Mesodermal cell (in vitro differentiated cells): ENCODE data around the gene GGT5.

Experiments
- H3K27ac ChIP-seq: 2 replicates; pipeline ENCODE4 v1.7.0; 2013; ENCODE audit warnings: mild to moderate bottlenecking, low read depth, low read length, moderate library complexity; ENCODE audit not compliant: severe bottlenecking
- H3K36me3 ChIP-seq: 2 replicates; pipeline ENCODE4 v1.7.1; 2013; ENCODE audit warnings: mild to moderate bottlenecking, low read length, moderate library complexity; ENCODE audit not compliant: control insufficient read depth, insufficient read depth
- H3K4me1 ChIP-seq: one replicate; pipeline ENCODE4 v1.7.1; 2013; ENCODE audit warnings: mild to moderate bottlenecking, low read length; ENCODE audit not compliant: insufficient read depth, control insufficient read depth, poor library complexity, severe bottlenecking
- H3K4me3 ChIP-seq: 2 replicates; pipeline ENCODE4 v1.7.0; 2013; ENCODE audit warnings: low read length, control low read depth, mild to moderate bottlenecking; ENCODE audit not compliant: insufficient read depth, poor library complexity, severe bottlenecking; ENCODE audit errors: extremely low read depth
- H3K9me3 ChIP-seq: 2 replicates; pipeline ENCODE4 v1.7.1; 2013; ENCODE audit warnings: mild to moderate bottlenecking, low read length, moderate library complexity; ENCODE audit not compliant: control insufficient read depth
- WGBS, 2 experiments: methylation state at CpG; one replicate each; pipeline ENCODE4 v1.1.5; 2013; ENCODE audit warnings: missing lambda C conversion rate in 2 of 2; ENCODE audit not compliant: insufficient coverage in 2 of 2; 5-methylcytosine and 5-hydroxymethylcytosine counted together

Gene GGT5

GRCh38 chr22:24189249-24190158 lies 55.4 kb downstream of the GGT5 start:
- H3K4me1 ChIP-seq = peaks cover 7% of the 10 kb centered on the region

DNA sequence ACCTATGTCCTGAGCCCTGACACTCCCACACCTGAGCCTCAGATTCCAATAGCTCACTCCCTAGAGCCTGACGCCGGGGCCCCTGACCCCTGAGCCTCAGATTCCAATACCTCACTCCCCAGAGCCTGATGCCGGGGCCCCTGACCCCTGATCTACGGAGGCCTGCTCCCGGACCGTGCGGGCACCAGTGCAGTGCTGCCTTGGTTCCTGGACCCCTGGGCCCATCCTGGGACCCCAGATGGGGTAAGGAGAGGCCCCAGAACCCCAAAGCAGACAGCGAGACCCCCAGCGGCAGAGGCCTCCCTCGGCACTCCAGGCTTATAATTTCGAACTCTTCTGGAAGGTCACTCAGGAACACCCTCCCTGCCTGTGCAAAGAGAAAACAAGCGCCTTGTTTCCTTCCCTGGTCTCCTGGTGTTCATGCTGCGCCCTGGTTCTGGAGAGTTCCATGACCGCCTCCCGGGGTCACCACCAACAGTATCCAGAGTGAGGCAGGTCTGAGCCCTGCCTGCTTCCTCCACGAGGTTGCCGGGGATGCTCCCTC lies 56.1 kb downstream of the GGT5 start:
- no peak overlapping the region for H3K27ac ChIP-seq
- H3K4me3 ChIP-seq = no peak overlapping the region
- 88 to 98% methylated on average over 15 of the region's 17 CpGs for WGBS, 2 experiments
- H3K9me3 ChIP-seq = no peaks in the 10 kb centered on the region
- H3K36me3 ChIP-seq = no peaks in the 10 kb centered on the region
- H3K4me1 ChIP-seq = peaks cover 7% of the 10 kb centered on the region

More at GRCh38 chr22:24189249-24190158, 55.4 kb downstream of the GGT5 start:
- Histone ChIP-seq H3K27ac (no peak overlapping the region), H3K4me3 (no peak overlapping the region), H3K36me3 (no peaks in the 10 kb centered on the region), H3K9me3 (no peaks in the 10 kb centered on the region)
- 57 to 58% methylated on average over 15 to 18 of the region's 23 CpGs for WGBS, 2 experiments

GRCh38 chr22:24187731-24188644 lies 56.9 kb downstream of the GGT5 start:
- H3K4me3 ChIP-seq = no peak overlapping the region
- H3K9me3 ChIP-seq = no peaks in the 10 kb centered on the region
- H3K36me3 ChIP-seq = no peaks in the 10 kb centered on the region
- WGBS, 2 experiments = 92 to 93% methylated on average over 29 to 35 of the region's 37 CpGs
- peaks cover 7% of the 10 kb centered on the region for H3K4me1 ChIP-seq
- no peak overlapping the region for H3K27ac ChIP-seq

DNA sequence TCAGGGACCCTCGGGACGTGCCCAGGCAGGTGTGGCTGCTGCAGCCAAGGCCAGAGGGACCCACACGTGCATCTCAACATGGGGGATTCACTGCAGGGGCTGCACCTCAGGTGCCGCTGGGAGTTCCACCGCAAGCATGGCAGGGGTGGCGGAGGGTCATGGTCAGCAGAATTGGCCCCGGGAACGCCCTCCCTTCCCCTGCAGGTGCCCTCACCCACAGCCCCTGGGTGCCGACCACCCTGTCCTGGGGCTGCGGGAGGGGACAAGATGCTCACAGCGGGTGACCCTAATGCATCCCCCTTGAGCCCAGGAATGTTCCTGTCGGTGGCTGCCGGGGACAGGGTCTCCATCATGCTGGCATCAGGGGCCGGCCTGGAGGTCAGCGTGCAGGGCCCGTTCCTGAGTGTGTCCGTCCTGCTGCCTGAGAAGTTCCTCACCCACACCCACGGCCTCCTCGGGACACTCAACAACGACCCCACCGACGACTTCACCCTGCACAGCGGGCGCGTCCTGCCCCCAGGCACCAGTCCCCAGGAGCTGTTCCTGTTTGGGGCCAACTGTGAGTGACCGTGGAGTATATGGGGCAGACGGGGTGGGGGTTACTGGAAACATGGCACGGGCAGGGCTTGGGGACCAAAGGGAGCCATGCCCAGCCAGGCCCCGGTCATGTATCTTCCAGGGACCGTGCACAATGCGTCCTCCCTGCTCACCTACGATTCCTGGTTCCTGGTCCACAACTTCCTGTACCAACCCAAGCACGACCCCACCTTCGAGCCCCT lies 57.8 kb downstream of the GGT5 start:
- Histone ChIP-seq H3K9me3 (no peaks in the 10 kb centered on the region), H3K36me3 (no peaks in the 10 kb centered on the region), H3K4me3 (no peak overlapping the region), H3K27ac (no peak overlapping the region), H3K4me1 (peaks cover 7% of the 10 kb centered on the region)
- WGBS, 2 experiments = 91 to 93% methylated on average over 26 to 30 of the region's 34 CpGs

GRCh38 chr22:24186352-24186740 lies 58.5 kb downstream of the GGT5 start:
- H3K27ac ChIP-seq = no peak overlapping the region
- H3K36me3 ChIP-seq = no peaks in the 10 kb centered on the region
- WGBS, 2 experiments = 89 to 93% methylated on average over 12 to 15 of the region's 15 CpGs
- no peaks in the 10 kb centered on the region for H3K9me3 ChIP-seq
- no peak overlapping the region for H3K4me3 ChIP-seq
- H3K4me1 ChIP-seq = peaks cover 14% of the 10 kb centered on the region

DNA sequence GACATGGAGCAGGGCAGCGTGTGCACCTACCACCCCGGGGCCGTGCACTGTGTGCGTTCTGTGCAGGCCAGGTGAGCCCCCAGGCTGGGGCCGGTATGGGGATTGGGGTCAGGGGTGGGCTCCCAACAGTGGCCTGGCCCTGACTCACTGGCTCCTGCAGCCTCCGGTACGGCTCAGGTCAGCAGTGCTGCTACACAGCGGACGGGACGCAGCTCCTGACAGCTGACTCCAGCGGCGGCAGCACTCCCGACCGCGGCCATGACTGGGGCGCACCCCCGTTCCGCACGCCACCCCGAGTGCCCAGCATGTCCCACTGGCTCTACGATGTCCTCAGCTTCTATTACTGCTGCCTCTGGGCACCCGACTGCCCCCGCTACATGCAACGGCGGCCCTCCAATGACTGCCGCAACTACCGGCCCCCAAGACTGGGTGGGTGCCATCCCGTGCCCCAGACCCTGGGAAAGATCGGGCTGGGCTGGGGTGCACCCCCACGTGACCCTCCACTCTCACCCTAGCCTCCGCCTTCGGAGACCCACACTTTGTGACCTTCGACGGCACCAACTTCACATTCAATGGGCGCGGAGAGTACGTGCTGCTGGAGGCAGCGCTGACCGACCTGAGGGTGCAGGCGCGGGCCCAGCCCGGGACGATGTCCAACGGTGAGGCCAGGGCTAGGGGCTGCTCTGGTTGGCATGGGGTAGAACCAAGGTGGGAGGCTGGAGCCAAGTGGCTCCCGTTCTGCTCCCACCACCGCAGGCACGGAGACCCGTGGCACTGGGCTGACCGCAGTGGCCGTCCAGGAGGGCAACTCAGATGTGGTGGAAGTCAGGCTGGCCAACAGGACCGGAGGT lies 59.2 kb downstream of the GGT5 start:
- peaks cover 14% of the 10 kb centered on the region for H3K4me1 ChIP-seq
- no peak overlapping the region for H3K27ac ChIP-seq
- no peak overlapping the region for H3K4me3 ChIP-seq
- H3K36me3 ChIP-seq = no peaks in the 10 kb centered on the region
- no peaks in the 10 kb centered on the region for H3K9me3 ChIP-seq
- WGBS, 2 experiments = 94 to 95% methylated on average over 37 to 51 of the region's 51 CpGs

GRCh38 chr22:24185001-24185500 lies 59.8 kb downstream of the GGT5 start:
- Histone ChIP-seq H3K4me1 (peaks cover 12% of the 10 kb centered on the region), H3K4me3 (no peak overlapping the region), H3K36me3 (no peaks in the 10 kb centered on the region), H3K27ac (no peak overlapping the region), H3K9me3 (no peaks in the 10 kb centered on the region)
- 93 to 96% methylated on average over 10 to 11 of the region's 16 CpGs for WGBS, 2 experiments

DNA sequence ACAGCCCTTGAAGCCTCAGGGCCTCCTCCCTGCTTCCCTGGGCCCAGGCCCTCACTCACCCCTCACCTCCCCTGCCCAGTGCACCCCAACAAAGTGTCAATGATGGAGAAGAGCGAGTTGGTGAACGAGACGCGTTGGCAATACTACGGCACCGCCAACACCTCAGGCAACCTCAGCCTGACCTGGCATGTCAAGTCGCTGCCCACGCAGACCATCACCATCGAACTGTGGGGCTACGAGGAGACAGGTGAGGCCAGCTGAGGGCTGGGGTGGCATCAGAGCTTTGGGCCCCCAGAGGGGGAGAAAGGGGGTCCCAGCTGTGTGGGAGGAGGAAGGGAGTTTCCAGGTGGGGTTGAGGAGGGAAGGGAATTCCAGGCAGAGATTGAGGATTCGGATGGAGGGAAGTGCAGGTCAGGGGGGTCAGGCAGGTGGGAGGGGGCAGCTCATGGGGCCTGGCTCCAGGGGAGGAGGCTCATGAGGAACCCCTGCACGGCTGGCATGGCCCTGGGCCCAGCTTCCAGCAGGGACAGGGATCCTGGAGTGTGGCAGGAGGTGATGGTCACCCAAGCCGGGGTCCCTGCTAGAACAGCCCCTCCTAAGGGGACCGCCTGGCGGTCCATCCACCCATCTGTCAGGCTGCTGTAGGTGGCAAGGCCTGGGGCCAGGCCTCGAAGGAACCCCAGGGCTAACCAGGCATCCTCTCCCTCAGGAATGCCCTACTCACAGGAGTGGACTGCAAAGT lies 60.7 kb downstream of the GGT5 start:
- Histone ChIP-seq H3K9me3 (no peaks in the 10 kb centered on the region), H3K27ac (no peak overlapping the region), H3K4me1 (peaks cover 7% of the 10 kb centered on the region), H3K4me3 (no peak overlapping the region), H3K36me3 (peaks cover 3% of the 10 kb centered on the region)
- 94 to 96% methylated on average over 13 to 14 of the region's 16 CpGs for WGBS, 2 experiments
